Sigmoid colon (tissue), 4 donors: Measurements from ENCODE around the gene TICAM2.

Source experiments
- CTCF ChIP-seq, 4 experiments: fragments of 450-650 bp in 3 of 4; fragments of 200-600 bp in 1 of 4; IDR thresholded peaks; one replicate each; pipeline ENCODE4 v1.5.1; 2016 to 2019; ENCODE audit warnings: antibody characterized with exemption in 4 of 4, mild to moderate bottlenecking in 3 of 4, moderate library complexity in 2 of 4
- EP300 ChIP-seq, 4 donors: sonication (generic); formaldehyde crosslinking; IDR thresholded peaks; one replicate each; pipeline ENCODE4 v1.6.1; 2017; ENCODE audit warnings: antibody characterized with exemption in 4 of 4
- POLR2A ChIP-seq, 2 donors: fragments of 450-650 bp; IDR thresholded peaks; one replicate each; pipeline ENCODE4 v1.6.1; 2016; ENCODE audit warnings: antibody characterized with exemption in 2 of 2, mild to moderate bottlenecking in 2 of 2, moderate library complexity in 2 of 2
- POLR2AphosphoS5 ChIP-seq, 4 donors: sonication (generic); formaldehyde crosslinking; IDR thresholded peaks; one replicate each; pipeline ENCODE4 v1.6.1; 2017; ENCODE audit warnings: antibody characterized with exemption in 4 of 4

- TF ChIP-seq EP300 (IDR thresholded peaks at IDR 0.05) (no peak), CTCF (IDR thresholded peaks at IDR 0.05) (no peak), POLR2A (IDR thresholded peaks at IDR 0.05) (no peak), POLR2AphosphoS5 (IDR thresholded peaks at IDR 0.05) (no peak)
Measured at GRCh38 chr5:115548683-115549082, 53.6 kb downstream of the TICAM2 start.
